Islet precursor cell (in vitro differentiated cells): ENCODE data around the gene SEC11A.
A peak's percentile ranks its signal among the peaks of the same experiment; 100 is the strongest.
"Not testable (repeated sequence)": the region's sequence is repeated elsewhere in the genome, so short reads cannot be mapped to it uniquely, and the experiment has no call there.

Experiments
- DNase-seq: peaks from one replicate; pipeline ENCODE4 v3.0.0-alpha.2; 2018

Gene SEC11A

DNA sequence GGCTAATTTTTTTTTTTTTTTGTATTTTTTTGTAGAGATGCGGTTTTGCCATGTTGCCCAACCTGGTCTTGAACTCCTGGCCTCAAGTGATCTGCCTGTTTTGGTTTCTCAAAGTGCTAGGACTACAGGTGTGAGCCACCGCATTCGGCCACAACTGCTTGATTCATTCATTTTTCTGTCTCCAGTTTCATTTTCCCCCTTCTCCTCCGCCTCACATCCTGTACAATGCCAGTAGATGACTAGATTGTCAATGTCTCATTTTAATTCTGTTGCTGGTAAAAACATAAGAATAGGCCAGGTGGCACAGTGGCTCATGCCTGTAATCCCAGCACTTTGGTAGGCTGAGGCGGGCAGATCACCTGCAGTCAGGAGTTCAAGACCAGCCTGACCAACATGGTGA, 20.4 kb upstream of the SEC11A start:
- DNase-seq, result no peak

DNA sequence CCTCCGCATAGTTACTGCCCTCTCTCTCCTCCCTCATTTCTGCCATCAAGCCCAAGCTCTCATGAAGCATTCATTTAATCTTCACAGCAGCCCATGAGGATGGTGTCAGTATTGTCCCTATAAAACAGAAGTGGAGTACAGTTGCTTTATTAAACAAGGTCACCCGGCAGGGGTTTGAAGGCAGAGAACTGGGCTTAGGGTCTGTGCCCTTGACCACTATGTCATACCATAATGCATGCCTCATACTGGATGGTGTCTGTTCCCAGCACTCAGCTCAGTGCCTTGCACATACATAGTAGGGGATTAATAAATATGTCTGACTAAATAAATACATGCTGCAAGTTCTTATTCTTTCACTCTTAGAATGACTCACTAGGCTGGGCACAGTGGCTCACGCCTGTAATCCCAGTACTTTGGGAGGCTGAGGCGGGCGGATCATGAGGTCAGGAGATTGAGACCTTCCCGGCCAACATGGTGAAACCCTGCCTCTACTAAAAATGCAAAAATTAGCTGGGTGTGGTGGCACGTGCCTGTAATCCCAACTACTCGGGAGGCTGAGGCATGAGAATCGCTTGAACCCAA, 19.6 kb upstream of the SEC11A start:
- DNase-seq, result not testable (repeated sequence)

DNA sequence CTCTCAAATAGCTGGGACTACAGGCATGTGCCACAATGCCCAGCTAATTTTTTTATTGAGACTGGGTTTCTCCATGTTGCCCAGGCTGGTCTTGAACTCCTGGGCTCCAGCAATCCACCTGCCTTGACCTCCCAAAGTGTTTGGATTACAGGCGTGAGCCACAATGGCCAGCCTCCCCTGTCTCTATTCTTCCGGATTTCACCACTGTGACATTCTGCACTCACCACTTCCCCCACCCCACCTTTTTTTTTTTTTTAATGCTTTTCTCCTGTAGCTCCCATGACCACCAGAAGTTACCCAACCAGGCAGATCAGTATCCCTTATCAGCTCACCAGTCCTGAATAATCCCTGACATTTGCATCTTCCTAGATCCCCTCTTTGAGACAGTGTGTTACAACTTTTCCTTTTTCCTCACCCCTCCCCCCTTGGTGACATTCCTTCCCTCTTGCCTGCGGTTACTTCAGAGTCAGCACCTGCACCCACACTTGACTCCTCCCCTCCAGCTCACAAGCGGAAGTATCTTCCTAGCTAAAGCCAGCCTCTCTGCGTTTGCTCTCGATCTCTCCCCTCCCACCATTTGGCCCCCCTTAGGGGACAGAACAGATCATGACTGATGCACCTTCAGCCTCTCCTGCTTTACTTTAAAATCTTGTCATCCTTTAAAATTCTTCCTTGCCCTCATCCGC, 19.0 kb upstream of the SEC11A start:
- peak; percentile 94 for DNase-seq

DNA sequence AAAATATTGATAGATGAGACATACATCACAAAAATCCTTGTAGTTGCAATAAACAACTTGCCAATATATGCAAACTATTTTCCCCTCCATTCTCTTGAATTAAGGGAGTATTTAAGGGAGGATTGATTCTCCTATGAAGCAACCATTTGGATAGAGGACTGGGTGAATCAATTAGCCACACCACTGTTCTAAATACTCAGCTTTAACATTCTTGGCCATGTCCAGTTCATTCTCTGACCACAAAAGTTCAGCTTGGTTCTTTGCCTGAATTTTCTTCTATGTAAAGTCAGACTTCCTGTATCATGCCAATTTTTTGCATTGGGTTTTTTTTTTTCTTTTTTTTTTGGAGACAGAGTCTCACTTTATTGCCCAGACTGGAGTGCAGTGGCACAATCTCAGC, 15.8 kb upstream of the SEC11A start:
- DNase-seq, result no peak

DNA sequence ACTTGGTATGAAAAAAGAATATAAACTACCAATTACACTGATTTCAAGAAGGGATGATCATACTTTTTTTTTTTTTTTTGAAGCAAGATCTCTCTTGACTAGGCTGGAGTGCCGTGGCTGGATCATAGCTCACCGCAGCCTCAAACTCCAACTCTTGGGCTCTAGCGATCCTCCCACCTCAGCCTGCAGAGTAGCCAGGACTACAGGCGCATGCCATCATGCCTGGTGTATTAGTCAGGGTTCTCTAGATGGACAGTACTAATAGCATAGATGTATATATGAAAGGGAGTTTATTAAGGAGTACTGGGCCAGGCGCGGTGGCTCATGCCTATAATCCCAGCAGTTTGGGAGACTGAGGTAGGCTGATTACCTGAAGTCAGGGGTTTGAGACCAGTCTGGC, 11.5 kb upstream of the SEC11A start:
- peak; percentile 74 for DNase-seq

DNA sequence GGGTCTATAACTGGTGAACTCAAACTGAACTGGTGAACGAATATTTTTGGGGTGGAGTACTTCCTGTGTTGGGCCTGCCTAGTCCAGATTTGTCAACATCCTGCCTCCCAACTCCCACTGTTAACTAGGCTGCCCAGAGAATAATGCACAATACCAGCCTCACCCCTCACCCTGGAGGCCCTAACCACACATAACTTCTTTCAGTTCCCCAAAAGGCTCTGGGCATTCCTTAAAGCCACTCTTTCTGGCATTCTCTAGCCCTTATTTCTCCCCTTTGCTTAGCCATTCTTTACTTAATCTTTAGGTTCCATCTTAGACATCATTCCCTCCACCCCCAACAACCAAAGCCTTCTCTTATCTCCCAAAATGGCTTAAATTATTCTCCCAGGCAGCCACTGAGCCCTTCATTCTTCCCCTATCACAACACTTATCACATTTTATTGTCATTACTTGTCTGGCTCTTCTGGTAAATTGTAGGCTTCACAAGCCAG, 9.1 kb upstream of the SEC11A start:
- DNase-seq, result peak; percentile 83

DNA sequence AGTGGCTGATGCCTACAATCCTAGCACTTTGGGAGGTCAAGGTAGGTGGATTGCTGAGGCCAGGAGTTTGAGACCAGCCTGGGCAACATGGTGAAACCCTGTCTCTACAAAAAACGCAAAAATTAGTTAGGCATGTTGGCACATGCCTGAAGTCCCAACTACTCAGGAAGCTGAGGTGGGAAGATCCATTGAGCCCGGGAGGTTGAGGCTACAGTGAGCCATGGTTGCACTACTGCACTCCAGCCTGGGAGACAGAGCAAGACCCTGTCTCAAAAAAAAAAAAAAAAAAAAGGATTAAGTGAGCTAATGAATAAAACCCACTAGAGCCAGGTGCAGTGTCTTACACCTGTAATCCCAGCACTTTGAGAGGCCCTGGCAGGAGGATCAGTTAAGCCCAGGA, 6.7 kb upstream of the SEC11A start:
- DNase-seq, result no peak

DNA sequence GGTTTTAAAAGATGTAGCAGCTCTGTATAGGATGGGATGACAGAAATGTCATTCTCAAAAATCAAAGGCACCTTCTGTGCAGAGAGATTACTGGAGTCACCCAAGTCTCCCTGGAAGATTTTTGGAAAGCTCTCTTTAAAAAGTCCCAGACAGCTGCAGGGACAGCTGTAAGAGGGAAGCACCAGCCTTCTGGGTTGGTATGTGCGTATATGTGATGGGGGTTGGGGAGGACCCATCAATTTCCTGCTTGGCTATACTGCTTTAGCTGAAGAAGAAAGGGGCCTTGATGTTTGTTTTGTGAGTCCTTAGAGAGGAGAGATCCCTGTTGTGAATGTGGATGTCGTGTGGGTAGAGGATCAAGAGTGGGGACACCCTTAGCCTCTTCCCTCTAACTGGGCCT, 5.4 kb upstream of the SEC11A start:
- DNase-seq, result no peak

DNA sequence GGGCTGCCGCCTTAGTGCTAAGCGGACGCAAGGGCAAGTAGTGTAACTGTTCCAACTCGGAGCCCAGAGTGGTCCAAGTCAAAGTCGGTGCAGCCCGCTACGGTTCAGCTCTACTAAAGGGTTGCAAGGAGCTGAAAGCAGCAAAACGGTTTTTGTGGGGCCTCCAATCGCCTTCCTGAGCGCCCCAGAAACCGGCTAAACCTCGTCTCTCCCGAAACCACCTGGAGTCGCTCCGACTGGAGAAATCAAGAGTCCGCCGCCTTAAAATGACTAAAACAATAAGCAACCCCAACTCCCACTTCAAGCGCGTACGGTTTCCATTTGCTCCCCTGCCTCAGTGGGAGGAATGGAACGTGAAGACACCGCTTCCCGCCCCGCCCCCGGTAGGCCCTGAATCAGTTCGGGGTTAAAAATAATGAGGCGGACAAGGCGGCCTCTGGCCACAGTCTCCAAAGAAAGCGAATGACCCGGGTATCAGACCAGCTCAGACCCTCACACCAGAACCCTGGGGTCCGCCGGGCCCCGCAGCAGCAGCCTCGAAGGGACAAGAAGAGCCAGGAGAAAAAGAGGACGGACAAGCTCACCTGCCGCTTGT, 401 bp downstream of the SEC11A start:
- DNase-seq, result peak; percentile 61

DNA sequence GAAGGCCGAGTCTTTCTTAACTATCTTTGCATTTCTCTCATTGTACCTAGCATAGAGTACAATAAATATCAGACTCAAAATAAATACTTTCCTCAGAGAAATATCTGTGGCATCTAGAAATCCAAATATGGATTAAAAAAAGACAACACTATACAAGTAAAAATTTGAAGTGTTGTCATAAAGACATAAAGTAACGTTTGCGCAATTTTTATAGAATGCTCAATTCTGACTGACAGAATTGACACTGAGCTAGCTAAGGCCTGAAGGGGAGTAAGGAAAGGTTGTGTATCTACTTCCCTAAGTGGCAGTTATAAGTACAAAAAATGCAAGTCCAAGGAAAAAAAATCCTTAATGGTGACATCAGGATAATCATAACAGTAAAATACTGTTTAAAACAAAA, 1.1 kb downstream of the SEC11A start:
- DNase-seq, result no peak

DNA sequence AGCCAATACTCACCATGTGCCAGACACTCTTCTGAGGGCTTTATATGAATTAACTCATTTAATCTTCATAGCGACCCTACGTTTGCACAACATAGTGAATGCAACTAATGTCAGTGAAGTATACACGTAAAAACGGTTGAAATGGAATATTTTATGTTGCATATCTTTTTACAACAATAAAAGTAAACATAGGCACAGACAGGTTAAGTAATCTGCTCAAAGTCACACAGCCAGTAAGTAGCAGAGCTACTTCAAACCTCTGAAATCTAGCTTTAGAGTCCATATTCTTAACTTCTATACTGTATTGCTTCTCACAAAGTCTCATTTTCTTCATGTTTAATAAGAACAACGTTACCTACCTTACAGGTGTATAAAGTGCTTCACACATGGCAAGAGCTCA, 1.6 kb downstream of the SEC11A start:
- no peak for DNase-seq

DNA sequence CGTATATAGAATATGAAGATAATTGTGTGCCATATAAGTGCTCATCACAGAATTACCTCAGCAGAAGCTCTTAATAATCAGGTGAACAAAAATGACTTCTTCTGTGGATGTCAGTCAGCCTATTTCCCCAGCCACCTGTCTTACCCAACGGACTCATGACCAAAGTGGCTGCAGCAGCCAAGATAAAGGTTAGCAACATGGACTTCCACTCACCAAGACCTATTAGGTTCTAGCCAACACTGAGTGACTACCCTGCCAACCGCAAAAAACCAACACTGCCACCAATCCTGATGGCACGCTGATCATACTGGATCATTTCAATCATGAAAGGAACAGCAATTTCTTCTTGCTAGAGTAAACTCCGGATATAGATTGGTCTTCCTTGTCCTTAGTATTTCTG, 12.1 kb downstream of the SEC11A start:
- DNase-seq, result no peak

DNA sequence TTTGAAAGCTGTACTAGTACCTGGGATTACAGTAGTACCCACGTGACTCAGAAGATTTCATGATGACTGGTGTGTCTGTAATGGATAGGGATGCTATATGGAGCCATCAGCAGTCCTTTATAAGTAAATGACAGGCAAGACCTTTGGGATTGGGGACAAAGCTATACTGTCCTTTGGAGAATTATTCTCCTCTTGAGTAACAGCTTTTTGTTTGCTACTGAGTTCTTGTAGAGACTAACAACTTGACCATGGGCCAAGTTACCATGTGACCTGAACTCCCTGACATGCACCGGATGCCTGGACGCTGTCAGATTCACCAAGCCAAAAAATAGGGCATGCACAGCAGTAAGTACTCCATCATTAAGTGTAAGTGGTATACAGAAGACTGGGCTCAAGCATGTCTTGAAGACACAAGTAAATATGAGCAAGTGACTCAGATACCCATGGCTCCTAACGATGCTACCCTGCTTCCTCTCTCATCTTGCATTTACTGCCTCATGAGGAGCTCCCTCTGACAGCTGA, 12.9 kb downstream of the SEC11A start:
- no peak for DNase-seq

DNA sequence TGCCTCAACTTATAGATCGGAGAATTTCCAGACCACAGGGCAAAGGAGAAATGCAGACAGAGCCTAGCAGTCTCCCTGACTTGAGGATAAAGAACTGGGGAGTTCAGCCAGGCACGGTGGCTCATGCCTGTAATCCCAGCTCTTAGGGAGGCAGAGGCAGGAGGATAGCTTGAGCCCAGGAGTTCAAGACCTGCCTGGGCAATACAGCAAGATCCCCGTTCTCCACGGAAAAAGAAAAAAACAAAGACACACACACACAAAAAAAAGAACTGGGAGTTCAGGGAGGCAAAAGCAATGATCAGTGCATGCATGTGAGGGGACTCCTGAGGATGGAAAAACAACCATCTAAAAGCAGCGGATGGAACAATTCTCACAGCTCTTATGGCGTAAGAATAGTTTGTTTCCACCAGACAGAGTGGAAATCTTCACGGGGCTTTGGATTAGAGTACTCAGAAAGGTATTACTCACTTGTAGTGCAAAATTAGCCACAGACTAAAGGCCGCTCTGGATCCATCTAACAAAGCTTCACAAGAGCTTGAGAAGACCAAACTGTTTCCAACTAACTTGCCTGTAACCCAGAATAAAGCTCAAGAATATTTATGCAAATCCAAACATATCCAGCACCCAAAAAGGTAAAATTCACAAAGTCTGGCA, 16.3 kb downstream of the SEC11A start:
- no peak for DNase-seq

DNA sequence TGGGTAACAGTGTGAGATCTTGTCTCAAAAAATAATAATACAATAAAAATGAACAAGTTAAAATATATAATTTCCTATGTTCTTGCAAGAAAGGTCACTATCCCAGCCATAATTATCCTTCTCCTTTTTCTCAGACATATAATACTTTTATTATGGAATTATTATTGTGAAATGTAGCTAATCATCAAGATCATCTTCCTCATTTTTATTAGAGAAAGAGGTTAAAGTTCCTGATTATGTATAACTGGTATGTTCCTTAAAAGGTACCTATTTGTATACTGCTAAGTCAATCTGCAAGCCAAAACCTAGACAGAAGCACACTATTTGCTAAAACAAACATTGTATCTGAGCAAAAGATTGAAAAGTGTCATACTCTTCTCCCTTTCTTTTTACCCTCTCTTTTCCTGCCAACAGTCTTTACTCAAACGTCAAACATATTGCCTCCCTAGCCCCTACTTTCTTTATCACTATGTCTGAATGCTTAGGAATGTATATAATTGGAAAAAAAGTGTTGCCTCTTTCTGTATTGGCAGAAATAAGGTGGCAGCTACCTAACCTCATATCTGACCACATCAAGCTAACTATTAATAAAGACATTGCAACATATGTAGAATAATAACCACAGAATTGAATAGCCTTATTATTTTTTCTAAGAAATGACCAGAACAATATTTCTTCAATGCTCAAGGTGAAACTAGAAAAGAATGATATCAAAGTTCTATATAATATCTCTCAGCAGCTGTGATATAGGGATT, 18.5 kb downstream of the SEC11A start:
- DNase-seq, result no peak

DNA sequence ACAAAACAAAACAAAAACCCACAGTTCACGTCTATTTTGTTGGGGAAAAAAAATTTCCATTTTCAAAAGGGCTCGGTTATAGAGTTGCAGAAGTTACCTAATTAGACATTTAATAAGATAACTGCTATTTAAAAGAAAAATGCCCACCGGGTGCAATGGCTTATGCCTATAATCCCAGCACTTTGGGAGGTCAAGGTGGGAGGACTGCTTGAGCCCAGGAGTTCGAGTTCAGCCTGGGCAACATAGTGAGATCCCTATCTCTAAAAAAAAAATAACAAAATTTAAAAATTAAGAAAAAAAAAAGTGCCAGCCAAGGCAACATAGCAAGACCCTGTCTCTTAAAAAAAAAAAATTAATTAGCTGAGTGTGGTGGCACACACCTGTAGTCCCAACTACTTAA, 19.2 kb downstream of the SEC11A start:
- no peak for DNase-seq

DNA sequence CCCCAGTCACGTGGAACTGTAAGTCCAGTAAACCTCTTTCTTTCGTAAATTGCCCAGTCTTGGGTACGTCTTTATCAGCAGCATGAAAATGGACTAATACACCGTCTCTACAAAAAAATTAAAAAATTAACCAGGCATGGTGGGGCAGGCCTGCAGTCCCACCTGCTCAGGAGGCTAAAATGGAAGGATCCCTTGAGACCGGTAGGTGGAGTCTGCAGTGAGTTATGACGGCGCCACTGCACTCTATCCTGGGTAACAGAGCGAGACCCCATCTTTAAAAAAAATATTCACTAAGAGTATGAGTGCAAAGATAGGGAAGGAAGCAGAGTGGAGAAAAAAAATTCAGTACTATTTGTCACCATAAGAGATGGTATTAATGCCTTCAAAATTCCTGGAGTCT, 25.6 kb downstream of the SEC11A start:
- DNase-seq, result no peak

DNA sequence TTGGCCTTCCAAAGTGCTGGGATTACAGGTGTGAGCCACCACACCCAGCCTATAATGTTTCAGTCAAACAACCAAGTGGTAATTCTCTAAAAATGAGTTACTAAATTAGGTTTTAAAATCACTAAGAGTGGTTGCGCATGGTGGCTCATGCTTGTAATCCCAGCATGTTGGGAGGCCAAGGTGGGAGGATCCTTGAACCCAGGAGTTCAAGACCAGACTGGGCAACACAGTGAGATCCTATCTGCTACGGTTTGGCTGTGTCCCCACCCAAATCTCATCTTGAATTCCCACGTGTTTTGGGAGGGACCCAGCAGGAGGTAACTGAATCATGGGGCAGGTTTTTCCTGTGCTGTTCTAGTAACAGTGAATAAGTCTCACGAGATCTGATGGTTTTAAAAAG, 26.1 kb downstream of the SEC11A start:
- DNase-seq, result no peak

DNA sequence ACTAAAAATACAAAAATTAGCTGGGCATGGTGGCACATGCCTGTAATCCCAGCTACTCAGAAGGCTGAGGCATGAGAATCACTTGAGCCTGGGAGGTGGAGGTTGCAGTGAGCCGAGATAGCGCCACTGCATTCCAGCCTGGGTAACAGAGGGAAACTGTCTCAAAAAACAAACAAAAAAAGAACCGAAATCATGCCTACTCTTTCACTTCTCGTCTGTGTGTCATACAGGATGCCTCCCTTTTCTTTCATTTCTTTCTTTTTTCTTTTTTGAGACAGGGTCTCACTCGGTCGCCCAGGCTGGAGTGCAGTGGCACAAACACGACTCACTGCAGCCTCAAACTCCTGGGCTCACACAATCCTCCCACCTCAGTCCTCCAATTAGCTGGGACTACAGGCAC, 29.5 kb downstream of the SEC11A start:
- DNase-seq, result not testable (repeated sequence)

DNA sequence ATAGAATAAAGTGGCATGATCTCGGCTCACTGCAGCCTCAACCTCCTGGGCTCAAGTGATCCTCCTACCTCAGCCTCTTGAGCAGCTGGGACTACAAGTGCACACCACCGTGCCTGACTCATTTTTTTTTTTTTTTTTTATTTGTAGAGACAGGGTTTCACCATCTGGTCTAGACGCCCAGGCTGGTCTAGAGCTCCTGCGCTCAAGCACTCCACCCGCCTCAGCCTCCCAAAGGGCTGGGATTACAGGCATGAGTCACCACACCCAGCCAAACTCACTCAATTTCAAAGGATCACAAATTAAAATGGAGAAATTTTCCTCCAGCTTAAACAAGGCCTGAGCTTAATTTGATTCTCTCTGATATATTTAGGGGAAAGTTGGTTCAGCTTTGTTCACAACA, 30.6 kb downstream of the SEC11A start:
- peak; percentile 60 for DNase-seq

DNA sequence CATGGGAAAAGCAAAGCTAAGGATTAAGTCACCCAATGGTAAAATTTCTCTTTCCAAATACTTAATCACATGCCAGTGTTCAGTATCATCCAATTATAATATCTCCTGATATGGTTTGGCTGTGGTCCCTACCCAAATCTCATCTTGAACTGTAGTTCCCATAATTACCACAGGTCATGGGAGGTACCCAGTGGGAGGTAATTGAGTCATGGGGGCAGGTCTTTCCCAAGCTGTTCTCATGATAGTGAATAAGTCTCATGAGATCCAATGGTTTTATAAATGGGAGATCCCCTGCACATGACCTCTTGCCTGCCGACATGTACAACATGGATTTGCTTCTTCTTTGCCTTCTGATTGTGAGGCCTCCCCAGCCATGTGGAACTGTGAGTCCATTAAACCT, 31.8 kb downstream of the SEC11A start:
- no peak for DNase-seq

DNA sequence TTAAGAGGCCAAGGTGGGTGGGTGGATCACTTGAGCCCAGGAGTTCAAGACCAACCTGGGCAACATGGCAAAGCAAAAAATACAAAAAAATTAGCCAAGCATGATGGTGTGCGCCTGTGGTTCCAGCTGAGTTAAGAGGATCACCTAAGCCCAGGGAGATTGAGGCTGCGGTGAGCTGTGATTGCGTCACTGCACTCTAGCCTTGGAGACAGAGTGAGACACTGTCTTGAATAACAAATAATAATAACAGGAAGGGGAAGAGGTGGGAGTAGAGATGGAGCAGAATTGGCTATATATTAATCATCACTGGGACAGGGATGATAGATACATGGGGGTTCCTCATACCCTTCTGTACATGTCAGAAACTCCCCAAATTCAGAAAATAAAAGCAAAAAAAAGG, 34.1 kb downstream of the SEC11A start:
- DNase-seq, result no peak

DNA sequence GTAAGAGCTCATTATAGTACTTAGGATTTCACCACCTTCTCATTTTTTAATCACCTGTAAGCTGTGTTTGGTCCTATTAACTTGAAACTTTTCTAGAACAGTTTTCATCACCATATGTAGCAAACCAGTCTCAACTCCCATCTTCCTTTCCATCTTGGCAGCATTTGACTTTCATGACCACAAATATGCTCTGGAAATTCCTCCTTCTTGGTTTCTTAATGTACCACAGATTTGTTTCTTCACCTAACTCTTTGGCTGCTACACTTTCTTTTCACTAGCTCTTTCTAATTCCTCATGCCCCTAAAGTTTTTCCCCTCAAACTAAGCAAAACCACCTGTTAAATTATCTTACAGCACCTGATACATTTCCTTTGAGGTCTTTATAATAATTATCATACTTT, 44.7 kb downstream of the SEC11A start:
- DNase-seq, result no peak
